WERI-Rb-1 (cell line): ENCODE data around the gene RCN2.
"Not testable (repeated sequence)": the region's sequence is repeated elsewhere in the genome, so short reads cannot be mapped to it uniquely, and the experiment has no call there.

ENCODE experiments used
- DNase-seq: peaks from one replicate; pipeline ENCODE4 v3.0.0-alpha.2; 2020
- H3K27ac ChIP-seq: fragments of 250-450 bp; sonication (Bioruptor Pico); 2 replicates; pipeline ENCODE4 v1.5.1; 2020; ENCODE audit warnings: mild to moderate bottlenecking, moderate library complexity
- H3K27me3 ChIP-seq: fragments of 250-450 bp; sonication (Bioruptor Pico); 2 replicates; pipeline ENCODE4 v1.5.1; 2021; ENCODE audit warnings: mild to moderate bottlenecking, low read depth, moderate library complexity; ENCODE audit not compliant: insufficient read depth, severe bottlenecking
- H3K36me3 ChIP-seq: fragments of 250-450 bp; sonication (Bioruptor Pico); 2 replicates; pipeline ENCODE4 v1.5.1; 2020; ENCODE audit warnings: mild to moderate bottlenecking, moderate library complexity
- H3K4me3 ChIP-seq: 2 replicates; pipeline ENCODE4 v1.5.1; 2011; ENCODE audit warnings: low read depth, mild to moderate bottlenecking, control low read depth, low read length
- H3K9me3 ChIP-seq: fragments of 250-450 bp; sonication (Bioruptor Pico); 2 replicates; pipeline ENCODE4 v1.5.1; 2021; ENCODE audit warnings: mild to moderate bottlenecking, moderate library complexity; ENCODE audit not compliant: severe bottlenecking
- TF ChIP-seq, protein P1 (sequence below): IDR thresholded peaks from 2 replicates; pipeline ENCODE4 v1.5.1; 2011; ENCODE audit warnings: low read depth, mild to moderate bottlenecking, control low read depth, inconsistent platforms, low read length

The RCN2 gene, protein sequence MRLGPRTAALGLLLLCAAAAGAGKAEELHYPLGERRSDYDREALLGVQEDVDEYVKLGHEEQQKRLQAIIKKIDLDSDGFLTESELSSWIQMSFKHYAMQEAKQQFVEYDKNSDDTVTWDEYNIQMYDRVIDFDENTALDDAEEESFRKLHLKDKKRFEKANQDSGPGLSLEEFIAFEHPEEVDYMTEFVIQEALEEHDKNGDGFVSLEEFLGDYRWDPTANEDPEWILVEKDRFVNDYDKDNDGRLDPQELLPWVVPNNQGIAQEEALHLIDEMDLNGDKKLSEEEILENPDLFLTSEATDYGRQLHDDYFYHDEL

DNA sequence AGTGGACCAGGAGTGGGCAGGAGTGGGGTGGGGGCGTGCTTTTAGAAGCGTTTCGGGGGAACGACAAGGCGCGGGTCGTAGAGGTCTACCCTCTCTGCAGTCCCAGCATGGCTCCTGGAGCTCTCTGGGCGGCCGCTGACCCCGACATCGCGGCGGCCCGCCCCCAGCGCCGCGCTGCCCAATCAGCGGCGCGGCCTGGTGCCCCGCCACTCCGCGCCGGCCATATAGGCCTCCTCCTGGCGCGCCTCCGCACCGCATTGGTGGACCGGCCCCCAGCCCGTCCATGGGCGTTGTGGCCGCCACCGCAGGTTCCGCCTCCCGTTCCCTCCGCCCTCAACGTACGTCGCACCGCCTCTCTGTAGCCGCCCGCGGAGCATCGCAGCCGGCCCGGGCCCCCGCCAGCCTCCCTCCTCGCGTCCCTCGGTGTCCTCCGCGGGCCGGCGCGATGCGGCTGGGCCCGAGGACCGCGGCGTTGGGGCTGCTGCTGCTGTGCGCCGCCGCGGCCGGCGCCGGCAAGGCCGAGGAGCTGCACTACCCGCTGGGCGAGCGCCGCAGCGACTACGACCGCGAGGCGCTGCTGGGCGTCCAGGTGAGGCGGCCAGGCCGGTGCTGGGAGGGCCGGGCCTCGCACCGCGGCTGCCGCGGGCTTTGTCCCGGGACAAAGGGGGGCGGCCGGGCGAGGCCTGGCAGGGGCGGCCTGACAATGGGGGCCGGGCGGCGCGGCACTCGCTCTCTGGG is at the start of gene RCN2:
TSS of gene RCN2 (plus strand) at position 353 of the 738 bp plus-strand sequence. CDS start at position 446, 93 bp downstream.
- H3K27ac ChIP-seq = peak within 1 kb of the TSS; percentile 84
- no peaks in the 10 kb centered on the region for H3K9me3 ChIP-seq
- H3K36me3 ChIP-seq = peaks cover 38% of the 10 kb centered on the region
- TF ChIP-seq, protein P1, sequence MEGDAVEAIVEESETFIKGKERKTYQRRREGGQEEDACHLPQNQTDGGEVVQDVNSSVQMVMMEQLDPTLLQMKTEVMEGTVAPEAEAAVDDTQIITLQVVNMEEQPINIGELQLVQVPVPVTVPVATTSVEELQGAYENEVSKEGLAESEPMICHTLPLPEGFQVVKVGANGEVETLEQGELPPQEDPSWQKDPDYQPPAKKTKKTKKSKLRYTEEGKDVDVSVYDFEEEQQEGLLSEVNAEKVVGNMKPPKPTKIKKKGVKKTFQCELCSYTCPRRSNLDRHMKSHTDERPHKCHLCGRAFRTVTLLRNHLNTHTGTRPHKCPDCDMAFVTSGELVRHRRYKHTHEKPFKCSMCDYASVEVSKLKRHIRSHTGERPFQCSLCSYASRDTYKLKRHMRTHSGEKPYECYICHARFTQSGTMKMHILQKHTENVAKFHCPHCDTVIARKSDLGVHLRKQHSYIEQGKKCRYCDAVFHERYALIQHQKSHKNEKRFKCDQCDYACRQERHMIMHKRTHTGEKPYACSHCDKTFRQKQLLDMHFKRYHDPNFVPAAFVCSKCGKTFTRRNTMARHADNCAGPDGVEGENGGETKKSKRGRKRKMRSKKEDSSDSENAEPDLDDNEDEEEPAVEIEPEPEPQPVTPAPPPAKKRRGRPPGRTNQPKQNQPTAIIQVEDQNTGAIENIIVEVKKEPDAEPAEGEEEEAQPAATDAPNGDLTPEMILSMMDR = no peak
- DNase-seq = peak; percentile 95
- H3K27me3 ChIP-seq = no peaks in the 10 kb centered on the region
- H3K4me3 ChIP-seq = peak within 1 kb of the TSS; percentile 94

DNA sequence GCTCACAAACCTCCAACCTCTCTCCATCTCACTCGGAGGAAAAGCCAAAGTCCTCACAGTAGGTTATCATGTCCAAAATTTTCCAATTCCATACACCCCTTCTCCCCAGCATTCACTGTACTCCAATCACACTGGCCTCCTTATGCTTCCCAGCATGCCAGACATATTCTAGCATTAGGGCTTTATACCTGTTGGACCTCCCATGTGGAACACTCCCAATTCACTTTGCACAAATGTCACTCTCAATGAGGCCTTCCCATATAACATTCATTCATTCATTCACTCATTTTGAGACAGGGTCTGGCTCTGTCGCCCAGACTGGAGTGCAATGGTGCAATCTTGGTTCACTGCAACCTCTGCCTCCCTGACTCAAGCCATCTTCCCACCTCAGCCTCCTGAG is 46.3 kb upstream of the RCN2 start:
- Histone ChIP-seq H3K27me3 (no peaks in the 10 kb centered on the region), H3K36me3 (peaks cover 12% of the 10 kb centered on the region), H3K4me3 (no peak overlapping the region), H3K27ac (no peak overlapping the region), H3K9me3 (no peaks in the 10 kb centered on the region)
- TF ChIP-seq, protein P1 = no peak
- no peak for DNase-seq

DNA sequence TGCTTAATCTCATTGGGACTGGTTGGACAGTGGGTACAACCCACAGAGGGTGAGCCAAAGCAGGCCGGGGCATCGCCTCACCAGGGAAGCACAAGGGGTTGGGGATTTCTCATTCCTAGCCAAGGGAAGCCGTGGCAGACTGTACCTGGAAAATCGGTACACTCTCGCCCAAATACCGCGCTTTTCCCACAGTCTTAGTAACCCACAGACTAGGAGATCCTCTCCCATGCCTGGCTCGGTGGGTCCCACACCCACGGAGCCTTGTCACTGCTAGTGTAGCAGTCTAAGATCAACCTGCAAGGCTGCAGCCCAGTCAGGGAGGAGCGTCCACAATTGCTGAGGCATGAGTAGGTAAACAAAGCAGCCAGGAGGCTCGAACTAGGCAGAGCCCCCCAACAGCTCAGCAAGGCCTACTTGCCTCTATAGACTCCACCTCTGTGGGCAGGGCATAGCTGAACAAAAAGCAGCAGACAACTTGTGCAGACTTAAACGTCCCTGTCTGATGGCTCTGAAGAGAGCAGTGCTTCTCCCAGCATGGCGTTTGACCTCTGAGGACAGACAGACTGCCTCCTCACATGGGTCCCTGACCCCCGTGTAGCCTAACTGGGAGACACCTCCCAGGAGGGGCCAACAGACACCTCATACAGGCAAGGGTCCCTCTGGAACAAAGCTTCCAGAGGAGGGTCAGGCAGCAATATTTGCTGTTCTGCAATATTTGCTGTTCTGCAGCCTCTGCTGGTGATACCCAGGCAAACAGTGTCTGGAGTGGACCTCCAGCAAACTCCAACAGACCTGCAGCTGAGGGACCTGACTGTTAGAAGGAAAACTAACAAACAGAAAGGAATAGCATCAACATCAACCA is 44.0 kb upstream of the RCN2 start:
- not testable (repeated sequence) for H3K27ac ChIP-seq, H3K36me3 ChIP-seq, H3K4me3 ChIP-seq, H3K9me3 ChIP-seq, H3K27me3 ChIP-seq, DNase-seq

DNA sequence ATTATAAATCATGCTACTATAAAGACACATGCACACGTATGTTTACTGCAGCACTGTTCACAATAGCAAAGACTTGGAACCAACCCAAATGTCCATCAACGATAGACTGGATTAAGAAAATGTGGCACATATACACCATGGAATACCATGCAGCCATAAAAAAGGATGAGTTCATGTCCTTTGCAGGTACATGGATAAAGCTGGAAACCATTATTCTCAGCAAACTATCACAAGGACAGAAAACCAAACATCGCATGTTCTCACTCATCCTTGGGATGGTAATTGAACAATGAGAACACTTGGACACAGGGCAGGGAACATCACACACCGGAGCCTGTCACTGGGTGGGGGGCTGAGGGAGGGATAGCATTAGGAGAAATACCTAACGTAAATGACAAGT is 38.7 kb upstream of the RCN2 start:
- H3K9me3 ChIP-seq, H3K27ac ChIP-seq, DNase-seq, H3K4me3 ChIP-seq, H3K27me3 ChIP-seq, H3K36me3 ChIP-seq: not testable (repeated sequence)

DNA sequence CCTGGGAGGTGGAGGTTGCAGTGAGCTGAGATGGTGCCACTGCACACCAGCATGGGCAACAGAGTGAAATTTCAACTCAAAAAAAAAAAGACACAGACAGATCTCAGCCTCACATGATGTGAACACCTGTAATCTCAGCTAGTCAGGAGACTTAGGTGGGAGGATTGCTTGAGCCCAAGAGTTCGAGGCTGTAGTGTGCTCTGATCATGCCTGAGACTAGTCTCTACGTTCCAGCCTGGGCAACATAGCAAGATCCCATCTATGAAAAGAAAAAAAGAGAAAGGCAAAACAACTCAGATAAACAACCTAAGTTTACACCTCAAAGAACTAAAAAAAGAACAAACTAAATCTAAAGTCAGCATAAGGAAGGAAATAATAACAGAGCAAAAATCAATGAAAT is 37.4 kb upstream of the RCN2 start:
- Histone ChIP-seq H3K4me3 (no peak overlapping the region), H3K9me3 (peaks cover 5% of the 10 kb centered on the region), H3K36me3 (peaks cover 8% of the 10 kb centered on the region), H3K27ac (no peak overlapping the region), H3K27me3 (no peaks in the 10 kb centered on the region)
- TF ChIP-seq, protein P1 = no peak
- DNase-seq = no peak

DNA sequence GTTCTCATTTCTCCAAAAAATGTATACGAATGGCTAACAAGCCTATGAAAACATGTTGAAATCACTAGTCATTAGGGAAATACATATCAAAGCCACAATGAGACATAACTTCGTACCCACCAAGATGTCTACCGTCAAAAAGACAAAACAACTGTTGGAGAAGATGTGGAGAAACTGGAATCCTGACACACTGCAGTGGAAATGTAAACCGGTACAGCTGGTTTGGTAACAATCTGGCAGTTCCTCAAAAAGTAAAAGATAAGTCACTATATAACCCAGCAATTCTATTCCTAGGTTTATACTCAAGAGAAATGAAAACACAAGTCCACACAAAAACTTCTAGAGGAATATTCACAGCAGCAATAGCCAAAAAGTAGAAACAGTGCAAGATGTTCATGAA is 33.4 kb upstream of the RCN2 start:
- no peak overlapping the region for H3K27ac ChIP-seq
- TF ChIP-seq, protein P1 = no peak
- no peak for DNase-seq
- peaks cover 5% of the 10 kb centered on the region for H3K9me3 ChIP-seq
- H3K4me3 ChIP-seq = no peak overlapping the region
- peaks cover 8% of the 10 kb centered on the region for H3K36me3 ChIP-seq
- no peaks in the 10 kb centered on the region for H3K27me3 ChIP-seq

DNA sequence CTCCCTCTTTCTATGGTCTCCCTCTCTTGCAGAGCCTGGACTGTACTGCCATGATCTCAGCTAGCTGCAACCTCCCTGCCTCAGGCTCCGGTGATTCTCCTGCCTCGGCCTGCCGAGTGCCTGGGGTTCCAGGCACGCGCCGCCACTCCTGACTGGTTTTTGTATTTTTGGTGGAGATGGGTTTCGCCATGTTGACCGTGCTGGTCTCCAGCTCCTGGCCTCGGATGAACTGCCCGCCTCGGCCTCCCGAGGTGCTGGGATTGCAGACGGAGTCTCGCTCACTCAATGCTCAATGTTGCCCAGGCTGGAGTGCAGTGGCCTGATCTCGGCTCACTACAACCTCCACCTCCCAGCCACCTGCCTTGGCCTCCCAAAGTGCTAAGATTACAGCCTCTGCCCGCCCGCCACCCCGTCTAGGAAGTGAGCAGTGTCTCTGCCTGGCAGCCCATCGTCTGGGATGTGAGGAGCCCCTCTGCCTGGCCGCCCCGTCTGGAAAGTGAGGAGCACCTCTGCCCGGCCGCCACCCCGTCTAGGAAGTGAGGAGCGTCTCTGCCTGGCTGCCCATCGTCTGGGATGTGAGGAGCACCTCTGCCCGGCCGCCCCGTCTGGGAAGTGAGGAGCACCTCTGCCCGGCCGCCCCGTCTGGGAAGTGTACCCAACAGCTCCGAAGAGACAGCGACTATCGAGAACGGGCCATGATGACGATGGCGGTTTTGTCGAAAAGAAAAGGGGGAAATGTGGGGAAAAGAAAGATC is 32.2 kb upstream of the RCN2 start:
- H3K9me3 ChIP-seq, H3K36me3 ChIP-seq, H3K4me3 ChIP-seq, DNase-seq, H3K27ac ChIP-seq, H3K27me3 ChIP-seq: not testable (repeated sequence)

DNA sequence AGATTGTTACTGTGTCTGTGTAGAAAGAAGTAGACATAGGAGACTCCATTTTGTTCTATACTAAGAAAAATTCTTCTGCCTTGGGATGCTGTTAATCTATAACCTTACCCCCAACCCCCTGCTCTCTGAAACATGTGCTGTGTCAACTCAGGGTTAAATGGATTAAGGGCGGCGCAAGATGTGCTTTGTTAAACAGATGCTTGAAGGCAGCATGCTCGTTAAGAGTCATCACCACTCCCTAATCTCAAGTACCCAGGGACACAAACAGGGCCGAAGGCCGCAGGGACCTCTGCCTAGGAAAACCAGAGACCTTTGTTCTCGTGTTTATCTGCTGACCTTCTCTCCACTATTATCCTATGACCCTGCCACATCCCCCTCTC is 31.6 kb upstream of the RCN2 start:
- not testable (repeated sequence) for H3K4me3 ChIP-seq, H3K9me3 ChIP-seq, H3K27me3 ChIP-seq, H3K36me3 ChIP-seq, DNase-seq
- H3K27ac ChIP-seq = peak overlapping the region; percentile 56
